GM21526 (cell line): ENCODE results near the gene RNF182.
"Not testable (repeated sequence)": the region's sequence is repeated elsewhere in the genome, so short reads cannot be mapped to it uniquely, and the experiment has no call there.

Experiments
- ATAC-seq: cut with Tn5 transposase; IDR thresholded peaks from one replicate; pipeline ENCODE4 v1.9.1; 2021; ENCODE audit warnings: moderate library complexity; ENCODE audit not compliant: unreplicated experiment, low FRiP score

The RNF182 gene

GRCh38 chr6:13952101-13952500 lies 27.3 kb downstream of the RNF182 start:
- ATAC-seq, result no peak

GRCh38 chr6:13953061-13953705 lies 28.4 kb downstream of the RNF182 start:
- no peak for ATAC-seq

- no peak for ATAC-seq
Measured at GRCh38 chr6:13965582-13966127, 40.9 kb downstream of the RNF182 start.

GRCh38 chr6:13971303-13971702 lies 46.6 kb downstream of the RNF182 start:
- ATAC-seq, result no peak

GRCh38 chr6:13972602-13973001 lies 47.9 kb downstream of the RNF182 start:
- ATAC-seq, result not testable (repeated sequence)

- not testable (repeated sequence) for ATAC-seq
Measured at GRCh38 chr6:13973422-13973821, 48.7 kb downstream of the RNF182 start.

DNA sequence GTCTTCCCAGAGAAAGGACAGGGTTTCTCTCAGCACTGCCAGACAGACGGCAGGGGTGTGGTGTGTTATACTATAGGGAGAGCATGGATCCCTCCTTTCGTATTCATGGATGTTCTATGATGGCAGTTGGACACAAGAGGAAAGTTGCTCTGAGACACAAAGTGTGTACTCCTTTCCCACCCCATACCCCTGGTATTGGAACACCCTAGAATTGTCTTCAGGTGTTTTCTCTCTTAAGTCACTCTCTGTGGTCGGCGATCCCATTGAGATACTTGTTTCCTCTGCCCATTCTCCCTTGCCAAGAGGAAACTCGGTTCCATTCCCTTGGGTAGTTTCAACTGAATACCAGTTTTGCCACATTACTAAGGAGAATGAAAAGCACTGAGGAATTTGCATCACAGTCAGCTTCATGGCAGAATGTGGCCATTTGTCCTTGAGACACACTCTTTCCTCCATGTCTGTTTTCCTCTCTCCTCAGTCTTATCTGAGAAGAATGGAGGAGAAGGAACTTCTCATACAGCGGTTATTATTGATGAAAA lies 53.4 kb downstream of the RNF182 start:
- no peak for ATAC-seq

DNA sequence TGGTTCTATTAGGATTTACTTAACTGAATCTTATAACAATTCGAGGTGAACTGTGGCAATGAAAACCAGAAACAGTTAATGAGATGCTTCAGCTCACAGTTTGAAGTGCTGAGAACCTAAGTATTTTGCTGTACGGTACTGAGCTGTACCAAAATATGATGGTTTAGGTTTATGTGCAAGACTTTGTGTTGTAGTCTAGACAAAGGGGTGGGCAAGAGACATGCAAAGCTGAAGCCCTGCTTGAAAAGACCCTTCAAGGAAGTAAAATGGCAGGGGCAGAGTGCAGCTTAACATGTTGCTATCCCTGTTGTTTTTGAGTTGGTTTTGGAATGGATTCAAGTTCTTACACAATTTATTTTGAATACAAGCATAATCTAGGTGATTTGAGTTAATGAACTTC lies 54.0 kb downstream of the RNF182 start:
- no peak for ATAC-seq

DNA sequence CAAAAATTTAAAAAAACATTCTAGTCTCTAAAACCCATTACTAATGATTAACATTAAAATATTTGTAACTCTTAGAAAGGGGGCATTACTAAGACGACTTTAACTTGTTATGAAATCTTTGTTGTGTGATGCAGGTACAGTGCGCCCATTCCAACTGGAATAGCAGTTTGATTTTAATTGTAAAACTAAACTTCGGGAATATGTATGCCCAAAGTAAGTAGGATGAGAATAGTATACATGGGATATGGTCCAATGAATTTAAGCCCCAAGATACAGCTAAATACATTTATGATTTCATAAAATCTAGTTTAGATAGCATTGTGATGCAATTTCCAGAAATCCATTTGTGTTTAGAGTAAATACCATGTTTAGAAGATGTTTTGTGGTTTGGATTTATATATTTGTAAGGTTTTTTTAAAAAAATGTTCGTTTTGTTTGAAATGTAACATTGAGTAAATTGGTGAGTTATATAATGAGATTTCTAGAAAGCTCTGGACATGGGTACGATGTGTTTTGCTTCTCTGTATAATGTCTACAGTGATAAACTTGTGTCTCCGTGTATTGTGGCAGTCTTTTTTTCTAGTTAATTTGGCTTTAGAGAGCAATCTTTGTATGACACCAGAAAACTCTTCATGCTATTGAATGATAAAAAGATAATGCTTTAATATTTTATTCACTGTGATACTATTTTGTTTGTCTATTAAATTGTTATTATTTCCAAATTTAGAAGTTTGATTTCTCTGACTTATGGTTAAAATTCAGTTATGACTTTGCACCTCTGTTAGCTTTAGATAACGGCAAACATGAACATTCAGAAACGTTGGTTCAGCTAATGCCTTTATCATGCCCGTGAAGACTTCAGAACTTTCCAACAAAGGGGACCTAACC lies 54.8 kb downstream of the RNF182 start:
- no peak for ATAC-seq

DNA sequence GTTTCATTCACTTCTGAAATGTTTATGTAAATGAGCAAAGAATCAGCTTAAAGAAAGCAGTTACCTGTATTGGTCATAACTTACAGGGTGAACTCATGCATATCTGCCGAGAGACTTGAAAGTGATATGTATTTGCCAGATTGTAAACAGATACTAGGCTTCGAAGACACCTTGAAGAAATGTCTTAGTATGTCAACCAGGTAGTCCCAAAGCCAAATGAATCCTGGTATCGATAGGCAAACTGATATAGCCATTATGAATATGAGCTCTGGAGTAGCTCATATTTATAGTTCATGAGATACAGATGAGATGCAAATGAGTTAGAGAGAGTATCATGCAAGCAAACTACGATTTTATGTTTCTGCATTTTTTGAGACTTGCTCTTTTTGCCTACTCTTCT lies 55.8 kb downstream of the RNF182 start:
- ATAC-seq, result no peak

DNA sequence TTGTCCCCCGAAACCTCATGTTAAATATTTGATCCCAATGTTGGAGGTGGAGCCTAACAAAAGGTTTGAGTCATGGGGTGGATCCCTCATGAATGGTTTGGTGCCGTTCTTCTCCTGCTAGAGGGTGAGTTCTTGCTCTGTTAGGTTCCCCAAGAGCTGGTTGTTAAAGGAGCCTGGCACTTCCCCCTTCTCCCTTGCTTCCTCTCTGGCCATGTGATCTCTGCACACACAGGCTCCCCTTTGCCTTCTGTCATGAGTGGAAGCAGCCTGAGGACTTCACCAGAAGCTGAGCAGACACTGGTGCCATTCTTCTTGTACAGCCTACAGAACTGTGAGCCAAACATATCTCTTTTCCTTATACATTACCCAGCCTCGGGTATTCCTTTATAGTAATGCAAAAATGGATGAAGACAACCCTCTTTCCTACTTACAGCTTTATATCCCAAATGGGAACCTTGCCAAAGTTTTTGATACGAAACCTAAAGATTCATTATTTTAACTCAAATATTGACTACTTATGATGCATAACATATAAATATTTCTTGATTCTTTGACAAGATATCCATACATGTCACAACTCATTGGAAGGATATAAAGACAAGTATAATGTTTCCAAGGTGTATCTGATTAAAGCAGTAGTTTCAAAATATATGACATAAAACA lies 61.0 kb downstream of the RNF182 start:
- ATAC-seq, result no peak

DNA sequence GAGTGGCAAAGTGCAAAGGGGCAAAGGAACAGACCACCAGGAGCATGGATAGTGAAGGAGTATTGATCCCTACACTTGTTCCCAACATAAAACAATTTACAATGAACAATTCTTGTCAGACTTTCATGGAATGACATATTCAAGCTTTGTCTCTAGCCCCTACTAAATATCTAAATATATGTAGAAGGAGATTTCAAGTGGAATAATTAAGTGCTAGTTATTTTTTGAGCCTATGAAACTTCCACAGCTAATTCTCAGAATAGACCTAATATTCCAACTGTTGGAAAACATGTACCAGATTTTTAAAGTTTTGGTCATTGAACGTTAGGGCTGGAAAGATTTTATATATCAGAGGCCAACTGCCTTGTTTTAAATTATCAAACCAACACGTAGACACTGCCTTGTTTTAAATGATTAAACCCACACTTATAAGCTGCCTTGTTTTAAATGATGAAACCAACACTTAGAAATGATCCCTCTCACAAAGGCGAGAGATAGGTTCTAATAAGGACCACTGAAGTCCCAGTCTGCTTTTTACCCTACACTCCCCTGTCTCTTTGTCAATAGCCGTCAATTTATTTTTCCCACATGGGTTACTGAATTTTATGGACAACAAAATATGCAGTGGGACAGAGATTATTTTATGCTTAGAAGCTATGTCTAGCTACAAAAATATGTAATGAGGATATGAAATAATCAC lies 62.1 kb downstream of the RNF182 start:
- ATAC-seq, result no peak

DNA sequence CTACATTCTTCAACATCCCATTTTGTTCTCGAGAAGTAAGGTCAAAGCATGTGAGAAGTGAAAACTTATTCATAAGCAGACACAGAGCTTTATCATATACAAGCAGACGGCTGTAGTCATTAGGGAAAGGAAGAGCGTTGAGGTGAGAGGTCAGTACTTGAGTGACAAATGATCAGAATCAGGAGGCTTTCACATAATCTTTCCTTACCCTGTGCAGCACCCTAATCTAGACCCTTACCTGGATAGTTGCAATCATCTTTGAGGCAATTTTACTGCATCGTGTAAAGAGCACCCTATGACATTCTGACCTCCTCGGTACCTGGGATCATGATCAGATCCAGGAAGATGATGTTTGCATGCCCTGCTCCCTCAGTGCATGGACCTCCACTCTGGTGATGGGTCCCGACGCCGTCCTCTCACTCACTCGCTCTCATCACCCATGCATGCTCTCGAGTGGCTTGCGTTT lies 62.7 kb downstream of the RNF182 start:
- no peak for ATAC-seq

- ATAC-seq, result no peak
Measured at GRCh38 chr6:13988049-13988738, 63.4 kb downstream of the RNF182 start.

DNA sequence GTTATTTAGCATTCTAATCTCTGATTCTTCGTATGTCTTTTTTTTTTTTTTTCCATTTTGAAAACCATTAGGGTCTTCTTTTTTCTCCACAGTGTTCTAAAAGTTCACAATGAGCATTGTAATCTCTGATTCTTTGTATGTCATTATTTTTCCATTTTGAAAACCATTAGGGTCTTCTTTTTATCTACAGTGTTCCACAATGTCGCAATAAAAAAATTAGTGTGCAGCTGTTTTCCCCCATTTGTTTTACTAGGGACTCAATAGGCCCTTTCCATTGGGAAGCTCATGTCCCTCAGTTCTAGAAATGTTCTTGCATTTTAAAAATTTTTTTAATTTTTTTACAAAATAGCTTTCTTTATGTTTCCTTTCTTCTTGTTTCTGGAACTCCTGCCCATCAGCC lies 64.2 kb downstream of the RNF182 start:
- no peak for ATAC-seq

- ATAC-seq, result no peak
Measured at GRCh38 chr6:13989496-13990144, 64.9 kb downstream of the RNF182 start.

GRCh38 chr6:13990796-13991195 lies 66.0 kb downstream of the RNF182 start:
- no peak for ATAC-seq

- ATAC-seq, result no peak
Measured at GRCh38 chr6:13991393-13991792, 66.6 kb downstream of the RNF182 start.

GRCh38 chr6:13992417-13993055 lies 67.8 kb downstream of the RNF182 start:
- no peak for ATAC-seq
